ENCODE measurements around the gene CPAMD8. TPM values are rescaled to one million over a fixed set of nuclear protein-coding genes. Genes with fewer than 3 reads are reported as not detected.

Gene CPAMD8
- total RNA-seq, 1 donor from 2014 or later, result 16.3 TPM

GRCh38 chr19:16862826-16863415 lies 163.7 kb downstream of the CPAMD8 start:
- Histone ChIP-seq H3F3A (ENCODE audit: low read depth) (no peaks in the 10 kb centered on the region), H3K36me3 (no peaks in the 10 kb centered on the region), H3K27me3 (no peaks in the 10 kb centered on the region), H2AFZ (replicated peaks) (no peak overlapping the region), H3K9me3 (ENCODE audit: low read depth) (no peaks in the 10 kb centered on the region), H3K4me1 (no peaks in the 10 kb centered on the region), H3K4me3 (no peak overlapping the region), H3K27ac (no peak overlapping the region), H3K9ac (no peak overlapping the region), H3K79me2 (ENCODE audit: low read depth) (no peaks in the 10 kb centered on the region), H4K20me1 (ENCODE audit: low read depth) (no peaks in the 10 kb centered on the region), H3K4me2 (no peak overlapping the region)
- no peaks in the 10 kb centered on the region for H3K9me3 Mint-ChIP-seq
- no peak overlapping the region for H3K27ac Mint-ChIP-seq
- DNase-seq (ENCODE audit: low spot score), result no peak
- H3K27me3 Mint-ChIP-seq (ENCODE audit: insufficient read depth, low read depth), result peaks cover 2% of the 10 kb centered on the region
- TF ChIP-seq EZH2phosphoT487 (IDR thresholded peaks at IDR 0.05) (no peak), EZH2 (IDR thresholded peaks at IDR 0.05) (no peak)
- TF ChIP-seq, protein P1, sequence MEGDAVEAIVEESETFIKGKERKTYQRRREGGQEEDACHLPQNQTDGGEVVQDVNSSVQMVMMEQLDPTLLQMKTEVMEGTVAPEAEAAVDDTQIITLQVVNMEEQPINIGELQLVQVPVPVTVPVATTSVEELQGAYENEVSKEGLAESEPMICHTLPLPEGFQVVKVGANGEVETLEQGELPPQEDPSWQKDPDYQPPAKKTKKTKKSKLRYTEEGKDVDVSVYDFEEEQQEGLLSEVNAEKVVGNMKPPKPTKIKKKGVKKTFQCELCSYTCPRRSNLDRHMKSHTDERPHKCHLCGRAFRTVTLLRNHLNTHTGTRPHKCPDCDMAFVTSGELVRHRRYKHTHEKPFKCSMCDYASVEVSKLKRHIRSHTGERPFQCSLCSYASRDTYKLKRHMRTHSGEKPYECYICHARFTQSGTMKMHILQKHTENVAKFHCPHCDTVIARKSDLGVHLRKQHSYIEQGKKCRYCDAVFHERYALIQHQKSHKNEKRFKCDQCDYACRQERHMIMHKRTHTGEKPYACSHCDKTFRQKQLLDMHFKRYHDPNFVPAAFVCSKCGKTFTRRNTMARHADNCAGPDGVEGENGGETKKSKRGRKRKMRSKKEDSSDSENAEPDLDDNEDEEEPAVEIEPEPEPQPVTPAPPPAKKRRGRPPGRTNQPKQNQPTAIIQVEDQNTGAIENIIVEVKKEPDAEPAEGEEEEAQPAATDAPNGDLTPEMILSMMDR (IDR thresholded peaks at IDR 0.05), result no peak
- H3K4me1 Mint-ChIP-seq, result peaks cover 3% of the 10 kb centered on the region
- H3K4me3 Mint-ChIP-seq, result no peak overlapping the region
- peaks cover 24% of the 10 kb centered on the region for H3K36me3 Mint-ChIP-seq

DNA sequence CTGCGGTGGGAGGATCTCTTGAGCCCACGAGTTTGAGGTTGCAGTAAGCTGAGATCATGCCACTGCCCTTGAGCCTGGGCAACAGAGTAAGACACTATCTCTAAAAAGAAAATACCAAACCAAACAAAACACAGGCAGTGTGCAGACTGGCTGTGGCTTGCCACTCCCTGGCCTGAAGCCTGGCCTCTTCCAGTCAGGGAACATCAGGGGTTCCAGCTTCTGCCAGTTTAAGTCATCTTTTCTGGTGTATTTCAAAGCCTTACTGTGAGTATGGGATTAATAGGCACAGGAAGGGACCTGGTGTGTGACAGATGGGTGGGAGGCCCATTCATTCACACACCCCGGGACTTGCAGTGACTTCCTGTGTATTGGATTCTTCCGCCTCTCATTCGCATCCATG lies 164.8 kb downstream of the CPAMD8 start:
- no peaks in the 10 kb centered on the region for H4K20me1 ChIP-seq (ENCODE audit: low read depth)
- H3K79me2 ChIP-seq (ENCODE audit: low read depth), result no peaks in the 10 kb centered on the region
- no peak overlapping the region for H3K4me3 Mint-ChIP-seq
- H2AFZ ChIP-seq (replicated peaks), result no peak overlapping the region
- H3K27me3 ChIP-seq, result no peaks in the 10 kb centered on the region
- H3K4me1 Mint-ChIP-seq, result peaks cover 3% of the 10 kb centered on the region
- no peaks in the 10 kb centered on the region for H3K9me3 Mint-ChIP-seq
- DNase-seq (ENCODE audit: low spot score), result no peak
- no peaks in the 10 kb centered on the region for H3K4me1 ChIP-seq
- H3K9ac ChIP-seq, result no peak overlapping the region
- no peak overlapping the region for H3K4me2 ChIP-seq
- H3K36me3 Mint-ChIP-seq, result peaks cover 24% of the 10 kb centered on the region
- no peak overlapping the region for H3K27ac ChIP-seq
- H3K27me3 Mint-ChIP-seq (ENCODE audit: insufficient read depth, low read depth), result peaks cover 2% of the 10 kb centered on the region
- no peaks in the 10 kb centered on the region for H3K9me3 ChIP-seq (ENCODE audit: low read depth)
- H3F3A ChIP-seq (ENCODE audit: low read depth), result no peaks in the 10 kb centered on the region
- TF ChIP-seq EZH2 (IDR thresholded peaks at IDR 0.05) (no peak), EZH2phosphoT487 (IDR thresholded peaks at IDR 0.05) (no peak)
- TF ChIP-seq, protein P1 (IDR thresholded peaks at IDR 0.05), result no peak
- no peak overlapping the region for H3K4me3 ChIP-seq
- H3K27ac Mint-ChIP-seq, result no peak overlapping the region
- no peaks in the 10 kb centered on the region for H3K36me3 ChIP-seq

DNA sequence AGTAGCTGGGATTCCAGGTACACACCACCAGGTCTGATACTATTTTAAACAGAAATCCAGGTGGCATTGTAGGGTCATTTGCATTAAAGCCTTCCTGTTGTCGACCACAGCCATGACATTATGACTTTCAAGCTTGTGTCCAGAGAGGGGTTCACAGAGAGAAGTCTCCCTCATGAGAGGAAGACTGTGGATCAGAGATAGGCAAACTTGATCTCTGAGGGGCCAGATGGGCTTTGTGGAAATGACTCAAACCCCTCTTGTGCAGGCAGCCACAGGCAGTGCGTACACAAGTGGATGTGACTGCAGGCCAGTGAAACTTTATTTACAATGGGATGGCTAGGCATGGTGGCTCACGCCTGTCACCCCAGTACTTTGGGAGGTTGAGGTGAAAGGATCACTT lies 165.6 kb downstream of the CPAMD8 start:
- no peaks in the 10 kb centered on the region for H3K36me3 ChIP-seq
- H3K4me2 ChIP-seq, result no peak overlapping the region
- no peaks in the 10 kb centered on the region for H3K9me3 Mint-ChIP-seq
- H3K79me2 ChIP-seq (ENCODE audit: low read depth), result no peaks in the 10 kb centered on the region
- H3K4me3 ChIP-seq, result no peak overlapping the region
- H3K27me3 ChIP-seq, result no peaks in the 10 kb centered on the region
- H3K9me3 ChIP-seq (ENCODE audit: low read depth), result no peaks in the 10 kb centered on the region
- H4K20me1 ChIP-seq (ENCODE audit: low read depth), result no peaks in the 10 kb centered on the region
- no peak for TF ChIP-seq EZH2phosphoT487 (IDR thresholded peaks at IDR 0.05)
- no peak for TF ChIP-seq EZH2 (IDR thresholded peaks at IDR 0.05)
- TF ChIP-seq, protein P1 (IDR thresholded peaks at IDR 0.05), result no peak
- H3K27ac Mint-ChIP-seq, result no peak overlapping the region
- H3K4me3 Mint-ChIP-seq, result peak overlapping the region; percentile 8
- H2AFZ ChIP-seq (replicated peaks), result no peak overlapping the region
- no peak overlapping the region for H3K9ac ChIP-seq
- no peak for DNase-seq (ENCODE audit: low spot score)
- H3K36me3 Mint-ChIP-seq, result peaks cover 26% of the 10 kb centered on the region
- H3K4me1 Mint-ChIP-seq, result peaks cover 3% of the 10 kb centered on the region
- H3F3A ChIP-seq (ENCODE audit: low read depth), result no peaks in the 10 kb centered on the region
- no peaks in the 10 kb centered on the region for H3K4me1 ChIP-seq
- H3K27ac ChIP-seq, result no peak overlapping the region
- H3K27me3 Mint-ChIP-seq (ENCODE audit: insufficient read depth, low read depth), result peaks cover 2% of the 10 kb centered on the region
